GM12891 (cell line): ENCODE results near the gene MRGPRX2.

Source experiments
- POLR2AphosphoS5 ChIP-seq: IDR thresholded peaks from 2 replicates; pipeline ENCODE4 v1.6.1; 2011; ENCODE audit warnings: low read depth, low read length, control low read depth
- TAF1 ChIP-seq: IDR thresholded peaks from 2 replicates; pipeline ENCODE4 v1.6.1; 2011; ENCODE audit warnings: low read depth, low read length, control low read depth

GRCh38 chr11:19013181-19013857 lies 47.2 kb downstream of the MRGPRX2 start:
- no peak for TF ChIP-seq TAF1
- TF ChIP-seq POLR2AphosphoS5, result no peak
